ENCODE results near the gene GATA2. TPM values are rescaled to one million over a fixed set of nuclear protein-coding genes. Genes with fewer than 3 reads are reported as not detected.
A peak's percentile ranks its signal among the peaks of the same experiment; 100 is the strongest.

Gene GATA2
- total and polyA plus RNA-seq, 2 donors (not counting 1 experiment from before 2014, with no cell fraction given), result 0.83 to 3.2 TPM

GRCh38 chr3:128434524-128434923 lies 58.5 kb downstream of the GATA2 start:
- H3K9me3 ChIP-seq (ENCODE audit: control insufficient read depth, insufficient read depth, low read depth, low read length), result no peaks in the 10 kb centered on the region
- H3K4me2 ChIP-seq (ENCODE audit: extremely low read depth, insufficient read depth, low read length), result no peak overlapping the region
- H3K9ac ChIP-seq (ENCODE audit: insufficient read depth, low read length), result no peak overlapping the region
- no peak overlapping the region for H2AFZ ChIP-seq (ENCODE audit: low read length)
- TF ChIP-seq CTCF (conservative IDR thresholded peaks at IDR 0.05 in 1 of 2, IDR thresholded peaks at IDR 0.05 in 1 of 2; ENCODE audit: low read depth in 1 of 2, low read length in 2 of 2), result no peak
- TF ChIP-seq EZH2 (IDR thresholded peaks at IDR 0.05; ENCODE audit: low read length, missing control alignments), result no peak
- DNase-seq (ENCODE audit: low read depth in 2 of 2), result no peak
- H3K4me1 ChIP-seq (ENCODE audit: control insufficient read depth, extremely low read depth, insufficient read depth, low read length), result no peaks in the 10 kb centered on the region
- H3K27ac ChIP-seq (ENCODE audit: insufficient read depth, low read length), result no peak overlapping the region
- H4K20me1 ChIP-seq (ENCODE audit: control insufficient read depth, extremely low read depth, insufficient read depth, low read length), result no peaks in the 10 kb centered on the region
- no peaks in the 10 kb centered on the region for H3K36me3 ChIP-seq (ENCODE audit: control insufficient read depth, insufficient read depth, low read length)
- H3K27me3 ChIP-seq (ENCODE audit: control insufficient read depth, insufficient read depth, low read length), result peaks cover 43% of the 10 kb centered on the region
- H3K79me2 ChIP-seq (ENCODE audit: control insufficient read depth, insufficient read depth, low read length), result no peaks in the 10 kb centered on the region
- H3K4me3 ChIP-seq (replicated peaks in 1 of 4; ENCODE audit: control extremely low read depth in 1 of 4, insufficient read depth in 1 of 4, low read depth in 3 of 4, low read length in 4 of 4), result no peak overlapping the region

- H3K4me2 ChIP-seq (ENCODE audit: extremely low read depth, insufficient read depth, low read length), result no peak overlapping the region
- no peaks in the 10 kb centered on the region for H3K79me2 ChIP-seq (ENCODE audit: control insufficient read depth, insufficient read depth, low read length)
- H3K9me3 ChIP-seq (ENCODE audit: control insufficient read depth, insufficient read depth, low read depth, low read length), result no peaks in the 10 kb centered on the region
- DNase-seq (ENCODE audit: low read depth in 2 of 2), result no peak
- H3K9ac ChIP-seq (ENCODE audit: insufficient read depth, low read length), result no peak overlapping the region
- no peaks in the 10 kb centered on the region for H4K20me1 ChIP-seq (ENCODE audit: control insufficient read depth, extremely low read depth, insufficient read depth, low read length)
- no peak overlapping the region for H2AFZ ChIP-seq (ENCODE audit: low read length)
- no peak overlapping the region for H3K27ac ChIP-seq (ENCODE audit: insufficient read depth, low read length)
- peaks cover 41% of the 10 kb centered on the region for H3K27me3 ChIP-seq (ENCODE audit: control insufficient read depth, insufficient read depth, low read length)
- H3K4me1 ChIP-seq (ENCODE audit: control insufficient read depth, extremely low read depth, insufficient read depth, low read length), result no peaks in the 10 kb centered on the region
- no peaks in the 10 kb centered on the region for H3K36me3 ChIP-seq (ENCODE audit: control insufficient read depth, insufficient read depth, low read length)
- no peak overlapping the region for H3K4me3 ChIP-seq (replicated peaks in 1 of 4; ENCODE audit: control extremely low read depth in 1 of 4, insufficient read depth in 1 of 4, low read depth in 3 of 4, low read length in 4 of 4)
- TF ChIP-seq CTCF (conservative IDR thresholded peaks at IDR 0.05 in 1 of 2, IDR thresholded peaks at IDR 0.05 in 1 of 2; ENCODE audit: low read depth in 1 of 2, low read length in 2 of 2) (no peak), EZH2 (IDR thresholded peaks at IDR 0.05; ENCODE audit: low read length, missing control alignments) (no peak)
Measured at GRCh38 chr3:128433837-128434165, 59.2 kb downstream of the GATA2 start.

GRCh38 chr3:128432971-128433836 lies 59.8 kb downstream of the GATA2 start:
- Histone ChIP-seq H3K9me3 (ENCODE audit: control insufficient read depth, insufficient read depth, low read depth, low read length) (no peaks in the 10 kb centered on the region), H3K4me3 (replicated peaks in 1 of 4; ENCODE audit: control extremely low read depth in 1 of 4, insufficient read depth in 1 of 4, low read depth in 3 of 4, low read length in 4 of 4) (no peak overlapping the region)

More at GRCh38 chr3:128432971-128433836, 59.8 kb downstream of the GATA2 start:
- Histone ChIP-seq H3K27me3 (ENCODE audit: control insufficient read depth, insufficient read depth, low read length) (peaks cover 43% of the 10 kb centered on the region), H3K4me1 (ENCODE audit: control insufficient read depth, extremely low read depth, insufficient read depth, low read length) (no peaks in the 10 kb centered on the region), H3K79me2 (ENCODE audit: control insufficient read depth, insufficient read depth, low read length) (no peaks in the 10 kb centered on the region), H3K4me2 (ENCODE audit: extremely low read depth, insufficient read depth, low read length) (no peak overlapping the region), H3K36me3 (ENCODE audit: control insufficient read depth, insufficient read depth, low read length) (no peaks in the 10 kb centered on the region), H2AFZ (ENCODE audit: low read length) (no peak overlapping the region), H4K20me1 (ENCODE audit: control insufficient read depth, extremely low read depth, insufficient read depth, low read length) (no peaks in the 10 kb centered on the region), H3K27ac (ENCODE audit: insufficient read depth, low read length) (no peak overlapping the region), H3K9ac (ENCODE audit: insufficient read depth, low read length) (no peak overlapping the region)
- TF ChIP-seq EZH2 (IDR thresholded peaks at IDR 0.05; ENCODE audit: low read length, missing control alignments), result peak; percentile 82
- no peak for TF ChIP-seq CTCF (conservative IDR thresholded peaks at IDR 0.05 in 1 of 2, IDR thresholded peaks at IDR 0.05 in 1 of 2; ENCODE audit: low read depth in 1 of 2, low read length in 2 of 2)
- no peak for DNase-seq (ENCODE audit: low read depth in 2 of 2)

Measured in fibroblast of lung (primary cell).